GM03348 (cell line): ENCODE results near the gene SLC28A3.
"Not testable (repeated sequence)": the region's sequence is repeated elsewhere in the genome, so short reads cannot be mapped to it uniquely, and the experiment has no call there.

ENCODE experiments used
- DNase-seq: peaks from one replicate; pipeline ENCODE4 v3.0.0; 2012; ENCODE audit warnings: low spot score

Gene SLC28A3

GRCh38 chr9:84340535-84340934 is at the start of gene SLC28A3:
Gene SLC28A3 (minus strand): TSS chr9:84340758. CDS start chr9:84340633, 125 bp downstream.
- DNase-seq: no peak

GRCh38 chr9:84390254-84390653 is 49.7 kb upstream of the SLC28A3 start:
- DNase-seq: not testable (repeated sequence)

GRCh38 chr9:84387821-84388220 is 47.3 kb upstream of the SLC28A3 start:
- DNase-seq: no peak

GRCh38 chr9:84386753-84387152 is 46.2 kb upstream of the SLC28A3 start:
- DNase-seq: no peak

- DNase-seq: no peak
These were observed 45.0 kb upstream of the SLC28A3 start for GRCh38 chr9:84385386-84386040.

- no peak for DNase-seq
These were observed 44.1 kb upstream of the SLC28A3 start for GRCh38 chr9:84384617-84385016.

GRCh38 chr9:84383178-84383577 is 42.6 kb upstream of the SLC28A3 start:
- no peak for DNase-seq

- no peak for DNase-seq
These were observed 42.2 kb upstream of the SLC28A3 start for GRCh38 chr9:84382720-84383119.

GRCh38 chr9:84381508-84381907 is 41.0 kb upstream of the SLC28A3 start:
- DNase-seq: no peak

- peak; percentile 13 for DNase-seq
These were observed 39.2 kb upstream of the SLC28A3 start for GRCh38 chr9:84379740-84380139.

GRCh38 chr9:84375954-84376353 is 35.4 kb upstream of the SLC28A3 start:
- DNase-seq: no peak

- DNase-seq: no peak
These were observed 34.0 kb upstream of the SLC28A3 start for GRCh38 chr9:84374516-84374915.

GRCh38 chr9:84374013-84374412 is 33.5 kb upstream of the SLC28A3 start:
- no peak for DNase-seq

- peak; percentile 87 for DNase-seq
These were observed 31.2 kb upstream of the SLC28A3 start for GRCh38 chr9:84371737-84372136.

GRCh38 chr9:84368601-84369000 is 28.0 kb upstream of the SLC28A3 start:
- DNase-seq: no peak

- not testable (repeated sequence) for DNase-seq
These were observed 27.2 kb upstream of the SLC28A3 start for GRCh38 chr9:84367726-84368125.

- no peak for DNase-seq
These were observed 26.1 kb upstream of the SLC28A3 start for GRCh38 chr9:84366683-84367082.

GRCh38 chr9:84364894-84365490 is 24.4 kb upstream of the SLC28A3 start:
- not testable (repeated sequence) for DNase-seq

GRCh38 chr9:84361645-84362044 is 21.1 kb upstream of the SLC28A3 start:
- no peak for DNase-seq

- DNase-seq: no peak
These were observed 16.7 kb upstream of the SLC28A3 start for GRCh38 chr9:84357275-84357674.

- DNase-seq: no peak
These were observed 13.5 kb upstream of the SLC28A3 start for GRCh38 chr9:84354035-84354434.

GRCh38 chr9:84349671-84350070 is 9.1 kb upstream of the SLC28A3 start:
- DNase-seq: no peak

GRCh38 chr9:84343111-84343521 is 2.6 kb upstream of the SLC28A3 start:
- no peak for DNase-seq

- no peak for DNase-seq
These were observed 596 bp downstream of the SLC28A3 start for GRCh38 chr9:84339962-84340361.
